H1 (cell line): ENCODE measurements around the gene TMEM235. TPM values are rescaled to one million over a fixed set of nuclear protein-coding genes. Genes with fewer than 3 reads are reported as not detected.

Experiments
- CTCF ChIA-PET: fragments of 300-600 bp; sonication (Branson Sonifier 250); formaldehyde crosslinking; loops from one replicate; lab custom pipeline; 2021; ENCODE audit not compliant: partially characterized antibody; lab: Charles Lee
- POLR2A ChIA-PET: fragments of 300-600 bp; sonication (Branson Sonifier 250); formaldehyde crosslinking; loops from one replicate; lab custom pipeline; 2021; ENCODE audit warnings: inconsistent platforms; ENCODE audit not compliant: partially characterized antibody; lab: Charles Lee
- DNase-seq, 2 experiments: peaks; one replicate each; pipeline versions ENCODE4 v3.0.0 to v3.0.0-alpha.2; 2010 to 2022; ENCODE audit warnings: low spot score in 2 of 2, low read depth in 1 of 2, mixed read lengths in 1 of 2
- FAIRE-seq: peaks from 2 replicates; lab custom pipeline; 2011; peaks lifted over from hg19 to GRCh38; lab: Jason Lieb, UNC
- H2AFZ ChIP-seq: 2 replicates; pipeline ENCODE4 v1.8.1; 2012; ENCODE audit warnings: low read length, inconsistent platforms
- H2AK5ac ChIP-seq: 2 replicates; pipeline ENCODE4 v1.6.1; 2013; ENCODE audit warnings: low read depth, low read length
- H2BK120ac ChIP-seq: replicated peaks from 2 replicates; pipeline ENCODE3; 2013; ENCODE audit warnings: low read depth, low read length, inconsistent platforms
- H2BK12ac ChIP-seq: 2 replicates; pipeline ENCODE4 v1.6.1; 2013; ENCODE audit warnings: low read depth, low read length
- H2BK15ac ChIP-seq: 2 replicates; pipeline ENCODE4 v1.6.1; 2013; ENCODE audit warnings: low read length
- H2BK20ac ChIP-seq: 2 replicates; pipeline ENCODE4 v1.6.1; 2013; ENCODE audit warnings: low read length
- H2BK5ac ChIP-seq: 2 replicates; pipeline ENCODE4 v1.6.1; 2013; ENCODE audit warnings: low read depth, low read length
- H3K14ac ChIP-seq: 2 replicates; pipeline ENCODE4 v1.6.1; 2013; ENCODE audit warnings: inconsistent platforms; ENCODE audit not compliant: insufficient read length
- H3K18ac ChIP-seq: 2 replicates; pipeline ENCODE4 v1.6.1; 2013; ENCODE audit warnings: low read length; ENCODE audit errors: extremely low read depth
- H3K23ac ChIP-seq: 2 replicates; pipeline ENCODE4 v1.6.1; 2013; ENCODE audit warnings: inconsistent platforms; ENCODE audit not compliant: insufficient read length
- H3K23me2 ChIP-seq: 2 replicates; pipeline ENCODE4 v1.6.1; 2013; ENCODE audit warnings: low read depth, low read length
- H3K27ac ChIP-seq: 2 replicates; pipeline ENCODE4 v1.6.1; 2011; ENCODE audit warnings: low read depth, low read length, inconsistent platforms
- H3K27me3 ChIP-seq, 4 experiments: replicated peaks in 1 of 4; 1 replicate in 1 of 4; 2 replicates in 3 of 4; pipeline versions ENCODE4 v1.6.1 to v1.8.1; 2011 to 2013; ENCODE audit warnings: low read length in 3 of 4, mild to moderate bottlenecking in 3 of 4, inconsistent platforms in 2 of 4, mixed read lengths in 2 of 4, moderate library complexity in 1 of 4; ENCODE audit not compliant: control insufficient read depth in 3 of 4, insufficient read depth in 3 of 4; ENCODE audit errors: extremely low read depth in 1 of 4
- H3K36me3 ChIP-seq, 4 experiments: 2 replicates each; pipeline versions ENCODE4 v1.6.1 to v1.8.1; 2011 to 2013; ENCODE audit warnings: mild to moderate bottlenecking in 4 of 4, low read length in 3 of 4, moderate library complexity in 2 of 4, control low read depth in 1 of 4, inconsistent platforms in 1 of 4; ENCODE audit not compliant: insufficient read depth in 4 of 4, control insufficient read depth in 2 of 4
- H3K4ac ChIP-seq: replicated peaks from 2 replicates; pipeline ENCODE3; 2013; ENCODE audit warnings: low read length, low read depth, mixed read lengths, inconsistent platforms; ENCODE audit not compliant: insufficient read length
- H3K4me1 ChIP-seq, 4 experiments: replicated peaks in 1 of 4; 1 replicate in 1 of 4; 2 replicates in 3 of 4; pipeline versions ENCODE4 v1.6.1 to v1.8.1; 2011 to 2013; ENCODE audit warnings: low read length in 3 of 4, inconsistent platforms in 2 of 4, mixed read lengths in 1 of 4; ENCODE audit not compliant: insufficient read depth in 4 of 4, control insufficient read depth in 3 of 4
- H3K4me2 ChIP-seq, 2 experiments: 2 replicates each; pipeline versions ENCODE4 v1.6.1 to v1.8.1; 2011 to 2013; ENCODE audit warnings: low read depth in 2 of 2, low read length in 2 of 2, control low read depth in 1 of 2, inconsistent platforms in 1 of 2, mild to moderate bottlenecking in 1 of 2; ENCODE audit not compliant: insufficient read depth in 1 of 2
- H3K4me3 ChIP-seq, 4 experiments: fragments of 200-600, 300-600 bp in 1 of 4; sonication (generic), shearing (Covaris generic), sonication (Bioruptor Twin) in 1 of 4; 2 replicates each; pipeline versions ENCODE4 v1.5.1 to v1.8.1; 2011 to 2016; ENCODE audit warnings: low read length in 4 of 4, low read depth in 3 of 4, control low read depth in 2 of 4, inconsistent platforms in 2 of 4, mild to moderate bottlenecking in 2 of 4, mixed read lengths in 1 of 4, moderate library complexity in 1 of 4; ENCODE audit not compliant: insufficient read depth in 2 of 4; ENCODE audit errors: extremely low read depth in 1 of 4
- H3K56ac ChIP-seq: replicated peaks from 2 replicates; pipeline ENCODE3; 2013; ENCODE audit warnings: low read depth, mild to moderate bottlenecking, mixed read lengths, low read length, inconsistent platforms; ENCODE audit not compliant: insufficient read length
- H3K79me1 ChIP-seq: 2 replicates; pipeline ENCODE4 v1.6.1; 2013; ENCODE audit warnings: low read depth, low read length, control low read depth
- H3K79me2 ChIP-seq, 2 experiments: 2 replicates each; pipeline versions ENCODE4 v1.6.1 to v1.8.1; 2012 to 2013; ENCODE audit warnings: low read length in 2 of 2, mild to moderate bottlenecking in 2 of 2, inconsistent platforms in 1 of 2; ENCODE audit not compliant: insufficient read depth in 2 of 2, control insufficient read depth in 1 of 2
- H3K9ac ChIP-seq, 4 experiments: replicated peaks in 1 of 4; 1 replicate in 1 of 4; 2 replicates in 3 of 4; pipeline versions ENCODE4 v1.6.1 to v1.8.1; 2011 to 2013; ENCODE audit warnings: low read depth in 3 of 4, low read length in 3 of 4, control low read depth in 2 of 4, mild to moderate bottlenecking in 2 of 4, moderate library complexity in 2 of 4, inconsistent platforms in 1 of 4; ENCODE audit errors: extremely low read depth in 1 of 4
- H3K9me3 ChIP-seq, 2 experiments: 2 replicates each; pipeline versions ENCODE4 v1.6.1 to v1.8.1; 2012 to 2013; ENCODE audit warnings: mild to moderate bottlenecking in 2 of 2, moderate library complexity in 2 of 2, control low read depth in 1 of 2, inconsistent platforms in 1 of 2, low read depth in 1 of 2, low read length in 1 of 2, mixed read lengths in 1 of 2; ENCODE audit not compliant: insufficient read depth in 2 of 2
- H4K20me1 ChIP-seq, 2 experiments: replicated peaks in 1 of 2; 2 replicates each; pipeline versions ENCODE3 to v1.8.1; 2011 to 2013; ENCODE audit warnings: inconsistent platforms in 2 of 2, low read length in 2 of 2, mild to moderate bottlenecking in 1 of 2; ENCODE audit not compliant: insufficient read depth in 2 of 2, control insufficient read depth in 1 of 2
- H4K5ac ChIP-seq: 2 replicates; pipeline ENCODE4 v1.6.1; 2013; ENCODE audit warnings: low read length, low read depth, mixed read lengths, inconsistent platforms; ENCODE audit not compliant: insufficient read length
- H4K8ac ChIP-seq: 2 replicates; pipeline ENCODE4 v1.8.0; 2013; ENCODE audit warnings: mild to moderate bottlenecking, moderate library complexity, low read length, inconsistent platforms; ENCODE audit not compliant: insufficient read depth; ENCODE audit errors: extremely low read depth
- H4K91ac ChIP-seq: replicated peaks from 2 replicates; pipeline ENCODE3; 2013; ENCODE audit warnings: low read length, mixed read lengths, inconsistent platforms; ENCODE audit not compliant: insufficient read length
- BACH1 ChIP-seq: IDR thresholded peaks from 2 replicates; pipeline ENCODE4 v1.6.1; 2012; ENCODE audit warnings: low read length, improper control_type of control experiment
- EZH2 ChIP-seq: fragments of 200-600 bp; sonication (generic); IDR thresholded peaks from 2 replicates; pipeline ENCODE4 v1.7.1; 2012; ENCODE audit warnings: low read depth, mild to moderate bottlenecking, moderate library complexity, low read length, inconsistent platforms; ENCODE audit not compliant: severe bottlenecking
- HDAC2 ChIP-seq, 2 experiments: fragments of 300-600 bp in 1 of 2; sonication (generic) in 1 of 2; IDR thresholded peaks; 2 replicates each; pipeline ENCODE4 v1.6.1; 2011 to 2012; ENCODE audit warnings: low read depth in 2 of 2, low read length in 2 of 2, mild to moderate bottlenecking in 2 of 2, moderate library complexity in 2 of 2, borderline replicate concordance in 1 of 2, inconsistent platforms in 1 of 2
- RAD21 ChIP-seq, 2 experiments: IDR thresholded peaks in 1 of 2; conservative IDR thresholded peaks in 1 of 2; 2 replicates each; pipeline ENCODE4 v1.6.1; 2011; ENCODE audit warnings: low read depth in 2 of 2, low read length in 2 of 2, improper control_type of control experiment in 1 of 2, inconsistent platforms in 1 of 2, mild to moderate bottlenecking in 1 of 2, moderate library complexity in 1 of 2
- TAF1 ChIP-seq: IDR thresholded peaks from 2 replicates; pipeline ENCODE4 v1.6.1; 2011; ENCODE audit warnings: mild to moderate bottlenecking, low read depth, low read length
- TCF12 ChIP-seq: IDR thresholded peaks from 2 replicates; pipeline ENCODE4 v1.6.1; 2011; ENCODE audit warnings: low read depth, mild to moderate bottlenecking, low read length
- WGBS, 2 experiments: shearing (Covaris generic) in 1 of 2; methylation state at CpG; one replicate each; pipeline versions ENCODE4 v1.1.6 to v1.1.7; 2013 to 2015; ENCODE audit warnings: low lambda C conversion rate in 2 of 2, mixed read lengths in 2 of 2, inconsistent platforms in 1 of 2, low coverage in 1 of 2, missing lambda C conversion rate in 1 of 2; ENCODE audit not compliant: insufficient replicate concordance in 2 of 2, insufficient coverage in 1 of 2, insufficient read length in 1 of 2; ENCODE audit errors: extremely low coverage in 1 of 2, missing lambda C conversion rate in 1 of 2; 5-methylcytosine and 5-hydroxymethylcytosine counted together
- polyA plus RNA-seq, 7 experiments: library from polyadenylated mRNA; depleted of rRNA in 3 of 7; stranded (reverse) in 5 of 7; unstranded in 2 of 7; fragments of >200 nt in 5 of 7; fragments of 200-250 nt in 2 of 7; gene quantifications; 1 replicate in 5 of 7; 2 replicates in 1 of 7; 4 replicates in 1 of 7; pipeline versions ENCODE4 v1.2.1 to v1.2.3, GENCODE V29; 2011 to 2013; ENCODE audit warnings: missing spikeins in 2 of 7, mixed read lengths in 2 of 7
- total RNA-seq: library from RNA; stranded (reverse); fragmentation: NEBNext Ultra II Directional; extraction: Animal tissue kit (Norgen Biotek cat#: 25700); gene quantifications from 2 replicates; pipeline ENCODE4 v1.2.1, GENCODE V29; 2021

The TMEM235 gene
- total and polyA plus RNA-seq, 2 of the 8 experiments (the other 6 are each of a cell fraction or from before 2014, with no cell fraction given): 0.05 to 0.15 TPM

DNA sequence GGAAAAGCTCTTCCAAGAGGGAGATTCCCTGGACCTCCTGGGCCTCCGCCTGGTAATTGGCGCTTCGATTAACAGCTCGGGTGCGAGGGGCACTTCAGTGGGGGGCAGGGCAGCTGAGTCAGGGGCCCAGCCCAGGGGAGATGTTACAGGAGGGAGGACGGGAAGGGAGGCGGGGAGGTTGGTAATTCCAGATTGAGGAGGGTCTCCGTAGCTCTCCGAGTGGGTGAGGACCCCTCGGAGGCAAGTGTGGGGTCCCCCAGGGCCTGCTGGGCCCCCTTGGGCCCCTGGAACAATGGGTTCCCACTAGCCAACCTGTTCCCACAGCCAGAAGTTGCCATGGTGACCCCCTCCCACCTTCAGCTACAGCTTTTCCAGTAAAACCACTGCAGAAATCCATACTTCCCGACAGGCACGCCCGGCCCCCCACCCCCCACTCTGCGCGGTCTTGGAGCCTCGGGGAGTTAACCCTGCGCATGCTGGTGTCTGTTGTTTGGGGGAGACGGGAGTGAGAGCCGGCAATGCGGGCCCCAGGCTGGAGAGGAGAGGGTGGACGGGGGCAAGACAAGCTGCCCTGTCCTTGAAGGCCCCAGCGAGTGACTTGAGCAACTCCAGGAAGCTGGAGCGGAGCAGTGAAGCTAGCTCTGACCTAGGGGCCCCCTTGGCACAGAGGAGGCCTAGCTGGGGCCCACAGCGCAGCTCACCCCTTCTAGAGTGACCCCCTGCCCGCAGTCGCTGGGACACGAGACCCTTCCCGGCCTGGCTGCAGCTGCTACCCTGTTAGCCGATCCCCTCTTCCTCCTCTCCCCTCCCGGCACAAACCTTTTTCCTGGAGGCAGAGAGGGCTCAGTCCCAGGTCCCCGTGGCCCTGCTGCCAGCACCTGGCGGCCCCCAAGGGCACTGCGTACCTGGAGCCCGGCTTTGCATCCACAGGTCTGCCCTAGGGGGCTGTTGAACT lies 37.8 kb downstream of the TMEM235 start:
- Histone ChIP-seq H3K4me2 (peak overlapping the region; percentile 55 to 60), H4K91ac (peak overlapping the region; percentile 86), H3K9ac (peak overlapping the region in 1 of 4 experiments; percentile 13; a peak in 1 of 7 replicates), H3K56ac (no peak overlapping the region), H2BK120ac (peak overlapping the region; percentile 82), H2BK15ac (no peak overlapping the region), H2AK5ac (no peak overlapping the region), H3K27ac (no peak overlapping the region), H3K23me2 (no peaks in the 10 kb centered on the region; the same call in 1 of the 2 replicates), H3K79me1 (no peaks in the 10 kb centered on the region), H3K14ac (no peak overlapping the region), H2AFZ (peak overlapping the region; percentile 15; the same call in 1 of the 2 replicates), H3K9me3 (no peaks in the 10 kb centered on the region; a peak in 1 of 4 replicates), H3K4ac (peak overlapping the region; percentile 70), H2BK20ac (peak overlapping the region; percentile 80; the same call in 1 of the 2 replicates), H3K27me3 (peaks cover 0 to 2% (median 0%) of the 10 kb centered on the region in 4 experiments; a peak in 4 of 7 replicates), H4K5ac (peak overlapping the region; percentile 63), H3K36me3 (no peaks in the 10 kb centered on the region), H3K23ac (no peak overlapping the region), H4K8ac (peak overlapping the region; percentile 88), H4K20me1 (no peaks in the 10 kb centered on the region), H3K79me2 (no peaks in the 10 kb centered on the region), H2BK5ac (peak overlapping the region; percentile 92; the same call in 1 of the 2 replicates), H3K18ac (peak overlapping the region; percentile 93), H3K4me1 (peaks cover 16 to 60% (median 46%) of the 10 kb centered on the region in 4 experiments), H3K4me3 (peak overlapping the region in 2 of 4 experiments; percentile 29 to 42; a peak in 5 of 8 replicates), H2BK12ac (peak overlapping the region; percentile 99; the same call in 1 of the 2 replicates)
- FAIRE-seq (no peak), DNase-seq (peak in 1 of 2 experiments; percentile 73)
- ChIA-PET POLR2A (interaction anchor here (0.8 to 2.6 kb wide), 9 partner anchors 10 to 100 kb away, joined by 3 to 23 read pairs (median 6); no protein-coding TSS in a partner anchor), CTCF (interaction anchor here (0.6 to 7.8 kb wide), 12 partner anchors 13 to 152 kb away, joined by 3 to 50 read pairs (median 4); no protein-coding TSS in a partner anchor)
- WGBS, 2 experiments: 24% methylated on average over 27 of the region's 34 CpGs; no CpG with 5 or more reads in 1 of the 2 experiments
- TF ChIP-seq BACH1 (no peak), HDAC2 (IDR thresholded peaks at IDR 0.05; ENCODE audit: borderline replicate concordance in 1 of 2, low read depth in 2 of 2, low read length in 2 of 2) (peak in 1 of 2 experiments; percentile 29; a peak in 1 of 4 replicates), TCF12 (no peak), RAD21 (IDR thresholded peaks at IDR 0.05 in 1 of 2, conservative IDR thresholded peaks at IDR 0.05 in 1 of 2; ENCODE audit: low read depth in 2 of 2, low read length in 2 of 2) (peak in 1 of 2 experiments; percentile 28; a peak in 1 of 4 replicates), EZH2 (peak; percentile 18), TAF1 (0 out of 2 replicates have a peak, but pooled peaks have one; percentile 23)
